ENCODE data around the gene COX17.

GRCh38 chr3:119726909-119727308 is 49.7 kb upstream of the COX17 start:
- no peak for TF ChIP-seq SMC3 (conservative IDR thresholded peaks at IDR 0.05; ENCODE audit: insufficient read depth, low read depth, low read length)
- no peak for TF ChIP-seq SIX5 (IDR thresholded peaks at IDR 0.05; ENCODE audit: borderline replicate concordance in 1 of 2, insufficient read depth in 1 of 2, low read depth in 1 of 2, low read length in 2 of 2)
